ENCODE data around the gene ING3.
"Not testable (repeated sequence)": the region's sequence is repeated elsewhere in the genome, so short reads cannot be mapped to it uniquely, and the experiment has no call there.

ING3 gene

GRCh38 chr7:121002757-121003200 lies 52.2 kb downstream of the ING3 start:
- no peak for DNase-seq (ENCODE audit: low read depth)

GRCh38 chr7:121003986-121004685 lies 53.6 kb downstream of the ING3 start:
- DNase-seq (ENCODE audit: low read depth): no peak

GRCh38 chr7:121005058-121005457 lies 54.5 kb downstream of the ING3 start:
- DNase-seq (ENCODE audit: low read depth): not testable (repeated sequence)

- DNase-seq (ENCODE audit: low read depth): no peak
Observed at GRCh38 chr7:121005996-121006584, 55.5 kb downstream of the ING3 start.

GRCh38 chr7:121006711-121007315 lies 56.2 kb downstream of the ING3 start:
- DNase-seq (ENCODE audit: low read depth): no peak

- no peak for DNase-seq (ENCODE audit: low read depth)
Observed at GRCh38 chr7:121008816-121009215, 58.2 kb downstream of the ING3 start.

- DNase-seq (ENCODE audit: low read depth): no peak
Observed at GRCh38 chr7:121011401-121011800, 60.8 kb downstream of the ING3 start.

GRCh38 chr7:121012170-121012874 lies 61.7 kb downstream of the ING3 start:
- DNase-seq (ENCODE audit: low read depth): no peak

- DNase-seq (ENCODE audit: low read depth): no peak
Observed at GRCh38 chr7:121012919-121013318, 62.3 kb downstream of the ING3 start.

GRCh38 chr7:121015560-121015959 lies 65.0 kb downstream of the ING3 start:
- DNase-seq (ENCODE audit: low read depth): no peak

GRCh38 chr7:121016966-121017365 lies 66.4 kb downstream of the ING3 start:
- DNase-seq (ENCODE audit: low read depth): no peak

- DNase-seq (ENCODE audit: low read depth): no peak
Observed at GRCh38 chr7:121017586-121017985, 67.0 kb downstream of the ING3 start.

- no peak for DNase-seq (ENCODE audit: low read depth)
Observed at GRCh38 chr7:121019018-121019417, 68.4 kb downstream of the ING3 start.

- no peak for DNase-seq (ENCODE audit: low read depth)
Observed at GRCh38 chr7:121020249-121020988, 69.8 kb downstream of the ING3 start.

- DNase-seq (ENCODE audit: low read depth): no peak
Observed at GRCh38 chr7:121020989-121021969, 70.7 kb downstream of the ING3 start.

- DNase-seq (ENCODE audit: low read depth): no peak
Observed at GRCh38 chr7:121023194-121023593, 72.6 kb downstream of the ING3 start.

GRCh38 chr7:121023683-121024511 lies 73.3 kb downstream of the ING3 start:
- no peak for DNase-seq (ENCODE audit: low read depth)

GRCh38 chr7:121024611-121025010 lies 74.0 kb downstream of the ING3 start:
- no peak for DNase-seq (ENCODE audit: low read depth)

- no peak for DNase-seq (ENCODE audit: low read depth)
Observed at GRCh38 chr7:121026159-121026558, 75.6 kb downstream of the ING3 start.

GRCh38 chr7:121026577-121027111 lies 76.1 kb downstream of the ING3 start:
- no peak for DNase-seq (ENCODE audit: low read depth)
